AG09319 (cell line): ENCODE data around the gene ZCCHC14.

ENCODE experiments used
- DNase-seq: peaks from one replicate; pipeline ENCODE4 v3.0.0-alpha.2; 2010; ENCODE audit warnings: low read depth; ENCODE audit errors: extremely low read depth
- CTCF ChIP-seq: IDR thresholded peaks from 2 replicates; pipeline ENCODE4 v1.5.1; 2011; ENCODE audit warnings: low read depth, mild to moderate bottlenecking, inconsistent platforms, low read length, moderate library complexity

Gene ZCCHC14

GRCh38 chr16:87369117-87369765, 123.6 kb downstream of the ZCCHC14 start:
- no peak for DNase-seq
- TF ChIP-seq CTCF = no peak

- no peak for TF ChIP-seq CTCF
- DNase-seq = no peak
Measured at GRCh38 chr16:87368029-87368770, 124.6 kb downstream of the ZCCHC14 start.

GRCh38 chr16:87367529-87367928, 125.3 kb downstream of the ZCCHC14 start:
- no peak for TF ChIP-seq CTCF
- DNase-seq = no peak

- TF ChIP-seq CTCF = no peak
- no peak for DNase-seq
Measured at GRCh38 chr16:87366930-87367329, 125.9 kb downstream of the ZCCHC14 start.

- TF ChIP-seq CTCF = no peak
- no peak for DNase-seq
Measured at GRCh38 chr16:87366288-87366687, 126.5 kb downstream of the ZCCHC14 start.

GRCh38 chr16:87365021-87365713, 127.7 kb downstream of the ZCCHC14 start:
- no peak for DNase-seq
- TF ChIP-seq CTCF = no peak
